K562 (cell line): ENCODE results near the gene ADAM30. TPM values are rescaled to one million over a fixed set of nuclear protein-coding genes. Genes with fewer than 3 reads are reported as not detected.

Source experiments
- ARID2 ChIP-seq: fragments of 450-650 bp; IDR thresholded peaks from 2 replicates; pipeline ENCODE4 v1.6.1; 2017; ENCODE audit warnings: antibody characterized with exemption, mild to moderate bottlenecking
- DIDO1 ChIP-seq: fragments of 450-650 bp; IDR thresholded peaks from 2 replicates; pipeline ENCODE4 v1.6.1; 2016; ENCODE audit warnings: low read depth, missing biosample characterization, missing genetic modification characterization
- EP300 ChIP-seq: IDR thresholded peaks from 2 replicates; pipeline ENCODE4 v1.6.1; 2012; ENCODE audit warnings: low read length, improper control_type of control experiment
- JUNB ChIP-seq: fragments of 450-650 bp; formaldehyde crosslinking; conservative IDR thresholded peaks from 2 replicates; pipeline ENCODE4 v1.4.0; 2020; ENCODE audit warnings: mild to moderate bottlenecking
- KHSRP ChIP-seq: fragments of 450-650 bp; IDR thresholded peaks from 2 replicates; pipeline ENCODE4 v1.6.1; 2017
- LARP7 ChIP-seq: fragments of 450-650 bp; IDR thresholded peaks from 2 replicates; pipeline ENCODE4 v1.6.1; 2016
- MTA3 ChIP-seq: fragments of 450-650 bp; formaldehyde crosslinking; IDR thresholded peaks from 2 replicates; pipeline ENCODE4 v1.6.1; 2017; ENCODE audit warnings: mild to moderate bottlenecking, borderline replicate concordance
- NR4A1 ChIP-seq, 2 experiments: fragments of 250-450 bp in 1 of 2; fragments of 450-650 bp in 1 of 2; sonication (Bioruptor Pico) in 1 of 2; IDR thresholded peaks; 2 replicates each; pipeline versions ENCODE4 v1.4.0 to v1.6.1; 2016 to 2020; ENCODE audit warnings: mild to moderate bottlenecking in 2 of 2, missing compliant biosample characterization in 1 of 2, missing genetic modification characterization in 1 of 2, moderate library complexity in 1 of 2
- NRF1 ChIP-seq, 2 experiments: fragments of 450-650 bp; IDR thresholded peaks in 1 of 2; conservative IDR thresholded peaks in 1 of 2; 2 replicates each; pipeline ENCODE4 v1.6.1; 2014; ENCODE audit warnings: mild to moderate bottlenecking in 2 of 2
- PHF21A ChIP-seq: fragments of 450-650 bp; IDR thresholded peaks from 2 replicates; pipeline ENCODE4 v1.6.1; 2017; ENCODE audit warnings: low read depth, borderline replicate concordance
- PHF8 ChIP-seq: fragments of 200-600 bp; sonication (generic); IDR thresholded peaks from 2 replicates; pipeline ENCODE4 v1.6.1; 2012; ENCODE audit warnings: mixed run types, mild to moderate bottlenecking, inconsistent platforms, low read length, moderate library complexity, borderline replicate concordance
- POLR2AphosphoS2 ChIP-seq: IDR thresholded peaks from 2 replicates; pipeline ENCODE4 v1.6.1; 2012; ENCODE audit warnings: low read length, improper control_type of control experiment
- TCF3 ChIP-seq: sonication (generic); formaldehyde crosslinking; IDR thresholded peaks from 2 replicates; pipeline ENCODE4 v1.4.0; 2020; ENCODE audit warnings: mild to moderate bottlenecking, missing genetic modification reagents
- ZFP30 ChIP-seq: fragments of 250-450 bp; sonication (Bioruptor Pico); IDR thresholded peaks from 2 replicates; pipeline ENCODE4 v1.8.0; 2022; ENCODE audit warnings: moderate library complexity, mild to moderate bottlenecking, inconsistent platforms, borderline replicate concordance
- ZFX ChIP-seq: sonication (generic); formaldehyde crosslinking; IDR thresholded peaks from 2 replicates; pipeline ENCODE4 v1.8.0; 2022; ENCODE audit warnings: mild to moderate bottlenecking, missing genetic modification reagents, moderate library complexity
- ZNF143 ChIP-seq: sonication (generic); formaldehyde crosslinking; IDR thresholded peaks from 2 replicates; pipeline ENCODE4 v1.9.0; 2022; ENCODE audit warnings: mild to moderate bottlenecking, missing genetic modification reagents
- ZNF551 ChIP-seq: fragments of 250-450 bp; sonication (Bioruptor Pico); IDR thresholded peaks from 2 replicates; pipeline ENCODE4 v1.5.0; 2021; ENCODE audit warnings: mild to moderate bottlenecking, moderate library complexity
- polyA plus RNA-seq, 8 experiments: library from polyadenylated mRNA; depleted of rRNA in 4 of 8; stranded (reverse) in 5 of 8; unstranded in 3 of 8; fragments of >200 nt; fragmentation: Nextera tagmentation in 2 of 8; fragmentation: Illumina TruSeq in 1 of 8; extraction: Ambion mirVana in 2 of 8; extraction: Trizol in 1 of 8; gene quantifications; 2 replicates each; pipeline versions ENCODE4 v1.2.1 to v1.2.3, GENCODE V29; 2011 to 2014; ENCODE audit warnings: inconsistent platforms in 1 of 8, missing spikeins in 1 of 8
- total RNA-seq, 7 experiments: library from RNA; depleted of rRNA in 6 of 7; stranded (reverse); fragments of >200 nt in 6 of 7; fragmentation: Illumina TruSeq in 2 of 7; extraction: Trizol in 2 of 7; gene quantifications; 2 replicates each; pipeline versions ENCODE4 v1.2.1 to v1.2.3, GENCODE V29; 2011 to 2021; ENCODE audit warnings: low replicate concordance in 1 of 7
- TF ChIP-seq, protein P1 (sequence below): fragments of 250-450 bp; sonication (Bioruptor Pico); IDR thresholded peaks from 2 replicates; pipeline ENCODE4 v1.5.0; 2021; ENCODE audit warnings: mild to moderate bottlenecking, moderate library complexity
- TF ChIP-seq, protein P2 (sequence below): fragments of 450-650 bp; formaldehyde crosslinking; IDR thresholded peaks from 2 replicates; pipeline ENCODE4 v1.4.0; 2020; ENCODE audit warnings: mild to moderate bottlenecking, mixed read lengths
- TF ChIP-seq, protein P3 (sequence below): fragments of 450-650 bp; formaldehyde crosslinking; IDR thresholded peaks from 2 replicates; pipeline ENCODE4 v1.4.0; 2022; ENCODE audit warnings: mild to moderate bottlenecking, moderate library complexity
- TF ChIP-seq, protein P4 (sequence below): fragments of 250-450 bp; sonication (Bioruptor Pico); IDR thresholded peaks from 2 replicates; pipeline ENCODE4 v1.5.0; 2021
- TF ChIP-seq, protein P5 (sequence below): sonication (generic); formaldehyde crosslinking; IDR thresholded peaks from 2 replicates; pipeline ENCODE4 v1.8.1; 2023; ENCODE audit warnings: mild to moderate bottlenecking, missing genetic modification reagents

The ADAM30 gene
- total and polyA plus RNA-seq, 9 of the 15 experiments (the other 6 are each of a cell fraction or from before 2014, with no cell fraction given): not detected

DNA sequence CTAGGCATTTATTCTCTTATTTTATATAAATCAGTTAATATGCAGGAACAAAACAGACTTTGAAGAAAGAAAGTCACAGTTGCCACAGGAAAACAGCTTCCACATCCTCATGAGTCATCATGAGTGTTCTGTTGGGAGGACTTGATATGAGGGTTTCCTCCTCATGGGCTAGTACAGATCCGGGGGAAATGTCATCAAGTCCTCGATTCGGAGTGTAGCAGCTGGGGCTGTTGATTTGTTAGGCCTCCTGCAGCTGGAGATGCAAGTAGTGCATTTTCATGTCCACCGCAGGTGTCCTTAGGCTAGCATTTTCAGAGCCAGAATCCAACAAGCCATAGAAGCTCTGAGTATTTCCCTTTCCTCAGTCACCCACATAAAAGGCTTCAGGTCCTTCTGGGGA, 36.7 kb downstream of the ADAM30 start (continued):
- TF ChIP-seq NR4A1 (CRISPR knock-in tag; IDR thresholded peaks at IDR 0.05): no peak
- 0 out of 2 replicates have a peak, but pooled peaks have one; percentile 36 for TF ChIP-seq NR4A1 (tag; IDR thresholded peaks at IDR 0.05)
- TF ChIP-seq, protein P1, sequence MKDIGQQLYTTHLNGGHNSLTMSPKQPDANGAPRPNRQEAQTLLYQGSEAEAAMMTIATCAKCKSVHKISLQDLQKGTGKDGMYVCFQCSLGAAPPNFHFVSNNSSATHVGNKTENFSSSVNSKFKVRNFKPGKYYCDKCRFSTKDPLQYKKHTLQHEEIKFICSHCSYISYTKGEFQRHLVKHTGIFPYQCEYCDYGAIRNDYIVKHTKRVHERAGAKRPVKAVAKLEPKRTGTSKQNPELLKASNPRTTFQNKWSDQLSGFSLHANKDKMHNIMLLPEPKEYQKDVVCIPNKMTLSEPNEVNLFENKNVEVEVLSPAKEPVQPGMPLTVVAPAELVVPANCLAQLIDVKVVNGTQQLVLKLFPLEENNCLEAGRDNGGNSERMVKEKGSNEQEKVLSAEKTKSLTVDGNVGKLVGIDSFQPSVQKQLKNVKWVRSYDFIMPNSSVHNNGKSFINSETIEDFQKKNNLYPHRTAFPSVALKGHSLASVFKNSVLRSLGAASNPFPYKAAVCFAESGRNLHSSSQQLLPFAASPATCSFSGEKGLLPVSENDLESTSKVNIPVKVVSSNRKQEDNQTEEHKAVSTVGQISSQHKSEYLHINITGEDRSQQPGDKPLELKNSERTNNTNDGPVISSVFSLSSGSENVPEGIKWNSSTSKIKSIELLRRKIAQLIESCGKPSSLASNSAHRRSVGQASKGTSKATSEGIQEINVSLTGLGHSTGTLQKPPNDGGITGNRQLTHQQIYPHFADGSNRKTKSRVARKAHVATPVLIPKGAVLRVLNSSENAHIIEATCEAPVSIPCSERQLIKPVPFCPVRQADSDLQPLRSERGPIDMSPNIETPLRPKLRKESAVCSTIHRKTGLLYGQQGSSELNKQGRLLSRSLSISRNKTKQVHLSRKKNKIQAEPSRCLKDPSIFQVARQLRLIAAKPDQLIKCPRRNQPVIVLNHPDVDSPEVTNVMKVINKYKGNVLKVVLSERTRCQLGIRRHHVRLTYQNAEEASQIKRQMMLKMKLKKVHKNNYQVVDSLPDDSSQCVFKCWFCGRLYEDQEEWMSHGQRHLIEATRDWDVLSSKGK (CRISPR knock-in tag): no peak
- TF ChIP-seq NRF1 (conservative IDR thresholded peaks at IDR 0.05 in 1 of 2, IDR thresholded peaks at IDR 0.05 in 1 of 2): no peak
- no peak for TF ChIP-seq MTA3
- TF ChIP-seq, protein P2, sequence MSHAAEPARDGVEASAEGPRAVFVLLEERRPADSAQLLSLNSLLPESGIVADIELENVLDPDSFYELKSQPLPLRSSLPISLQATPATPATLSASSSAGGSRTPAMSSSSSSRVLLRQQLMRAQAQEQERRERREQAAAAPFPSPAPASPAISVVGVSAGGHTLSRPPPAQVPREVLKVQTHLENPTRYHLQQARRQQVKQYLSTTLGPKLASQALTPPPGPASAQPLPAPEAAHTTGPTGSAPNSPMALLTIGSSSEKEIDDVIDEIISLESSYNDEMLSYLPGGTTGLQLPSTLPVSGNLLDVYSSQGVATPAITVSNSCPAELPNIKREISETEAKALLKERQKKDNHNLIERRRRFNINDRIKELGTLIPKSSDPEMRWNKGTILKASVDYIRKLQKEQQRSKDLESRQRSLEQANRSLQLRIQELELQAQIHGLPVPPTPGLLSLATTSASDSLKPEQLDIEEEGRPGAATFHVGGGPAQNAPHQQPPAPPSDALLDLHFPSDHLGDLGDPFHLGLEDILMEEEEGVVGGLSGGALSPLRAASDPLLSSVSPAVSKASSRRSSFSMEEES (CRISPR knock-in tag): no peak
- TF ChIP-seq PHF8: no peak
- TF ChIP-seq ZFX (CRISPR knock-in tag): peak; percentile 24; the same call in 1 of the 2 replicates
- TF ChIP-seq, protein P3, sequence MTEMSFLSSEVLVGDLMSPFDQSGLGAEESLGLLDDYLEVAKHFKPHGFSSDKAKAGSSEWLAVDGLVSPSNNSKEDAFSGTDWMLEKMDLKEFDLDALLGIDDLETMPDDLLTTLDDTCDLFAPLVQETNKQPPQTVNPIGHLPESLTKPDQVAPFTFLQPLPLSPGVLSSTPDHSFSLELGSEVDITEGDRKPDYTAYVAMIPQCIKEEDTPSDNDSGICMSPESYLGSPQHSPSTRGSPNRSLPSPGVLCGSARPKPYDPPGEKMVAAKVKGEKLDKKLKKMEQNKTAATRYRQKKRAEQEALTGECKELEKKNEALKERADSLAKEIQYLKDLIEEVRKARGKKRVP (CRISPR knock-in tag): no peak
- no peak for TF ChIP-seq POLR2AphosphoS2
- TF ChIP-seq, protein P4, sequence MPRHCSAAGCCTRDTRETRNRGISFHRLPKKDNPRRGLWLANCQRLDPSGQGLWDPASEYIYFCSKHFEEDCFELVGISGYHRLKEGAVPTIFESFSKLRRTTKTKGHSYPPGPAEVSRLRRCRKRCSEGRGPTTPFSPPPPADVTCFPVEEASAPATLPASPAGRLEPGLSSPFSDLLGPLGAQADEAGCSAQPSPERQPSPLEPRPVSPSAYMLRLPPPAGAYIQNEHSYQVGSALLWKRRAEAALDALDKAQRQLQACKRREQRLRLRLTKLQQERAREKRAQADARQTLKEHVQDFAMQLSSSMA (CRISPR knock-in tag): no peak
- TF ChIP-seq KHSRP: no peak
- no peak for TF ChIP-seq DIDO1 (tag)
- TF ChIP-seq EP300: peak; percentile 84
- TF ChIP-seq ZNF551 (CRISPR knock-in tag): no peak
- no peak for TF ChIP-seq ZNF143 (CRISPR knock-in tag)
- TF ChIP-seq PHF21A: no peak
- TF ChIP-seq, protein P5, sequence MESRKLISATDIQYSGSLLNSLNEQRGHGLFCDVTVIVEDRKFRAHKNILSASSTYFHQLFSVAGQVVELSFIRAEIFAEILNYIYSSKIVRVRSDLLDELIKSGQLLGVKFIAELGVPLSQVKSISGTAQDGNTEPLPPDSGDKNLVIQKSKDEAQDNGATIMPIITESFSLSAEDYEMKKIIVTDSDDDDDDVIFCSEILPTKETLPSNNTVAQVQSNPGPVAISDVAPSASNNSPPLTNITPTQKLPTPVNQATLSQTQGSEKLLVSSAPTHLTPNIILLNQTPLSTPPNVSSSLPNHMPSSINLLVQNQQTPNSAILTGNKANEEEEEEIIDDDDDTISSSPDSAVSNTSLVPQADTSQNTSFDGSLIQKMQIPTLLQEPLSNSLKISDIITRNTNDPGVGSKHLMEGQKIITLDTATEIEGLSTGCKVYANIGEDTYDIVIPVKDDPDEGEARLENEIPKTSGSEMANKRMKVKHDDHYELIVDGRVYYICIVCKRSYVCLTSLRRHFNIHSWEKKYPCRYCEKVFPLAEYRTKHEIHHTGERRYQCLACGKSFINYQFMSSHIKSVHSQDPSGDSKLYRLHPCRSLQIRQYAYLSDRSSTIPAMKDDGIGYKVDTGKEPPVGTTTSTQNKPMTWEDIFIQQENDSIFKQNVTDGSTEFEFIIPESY (CRISPR knock-in tag): no peak
- peak; percentile 79 for TF ChIP-seq TCF3
- peak; percentile 50; the same call in 1 of the 2 replicates for TF ChIP-seq JUNB
- no peak for TF ChIP-seq ARID2
- TF ChIP-seq LARP7: no peak
- TF ChIP-seq ZFP30 (CRISPR knock-in tag): no peak
